Right lobe of liver (tissue), 4 donors: ENCODE results near the gene FLNA.

ENCODE experiments used
- POLR2A ChIP-seq: fragments of 450-650 bp; IDR thresholded peaks from one replicate; pipeline ENCODE4 v1.6.1; 2017; ENCODE audit warnings: antibody characterized with exemption, mild to moderate bottlenecking
- TF ChIP-seq, protein P1 (sequence below), 4 donors: fragments of 200-600 bp in 3 of 4; fragments of 450-650 bp in 1 of 4; IDR thresholded peaks; one replicate each; pipeline versions ENCODE4 v1.5.1 to v1.8.0; 2016 to 2022; ENCODE audit warnings: antibody characterized with exemption in 4 of 4, mild to moderate bottlenecking in 2 of 4
- donor health status: DM: no; HTN: no; CAD: no.
- donor health status: DM: no; HTN: no; CAD: no.
- donor health status: DM: no; HTN: yes; CAD: no.

DNA sequence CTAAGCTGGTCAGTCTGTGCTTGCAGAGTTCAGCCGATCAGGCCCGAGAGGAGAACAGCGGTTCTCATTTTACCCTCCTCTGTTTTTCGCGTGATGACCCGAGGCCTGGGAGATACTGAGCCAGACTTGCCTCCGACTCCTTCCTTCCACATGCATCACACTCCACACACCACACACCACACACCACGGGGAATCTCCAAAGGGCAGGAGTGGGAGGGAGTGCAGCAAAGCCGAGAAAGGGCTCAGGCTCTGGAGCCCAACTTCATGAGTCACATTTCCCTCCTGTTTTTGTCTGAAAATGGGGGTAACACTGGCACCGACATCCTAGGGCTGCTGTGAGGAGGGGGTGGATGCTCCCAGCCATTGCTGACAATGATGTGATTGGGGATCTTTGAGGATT is 39.9 kb downstream of the FLNA start:
- TF ChIP-seq, protein P1, sequence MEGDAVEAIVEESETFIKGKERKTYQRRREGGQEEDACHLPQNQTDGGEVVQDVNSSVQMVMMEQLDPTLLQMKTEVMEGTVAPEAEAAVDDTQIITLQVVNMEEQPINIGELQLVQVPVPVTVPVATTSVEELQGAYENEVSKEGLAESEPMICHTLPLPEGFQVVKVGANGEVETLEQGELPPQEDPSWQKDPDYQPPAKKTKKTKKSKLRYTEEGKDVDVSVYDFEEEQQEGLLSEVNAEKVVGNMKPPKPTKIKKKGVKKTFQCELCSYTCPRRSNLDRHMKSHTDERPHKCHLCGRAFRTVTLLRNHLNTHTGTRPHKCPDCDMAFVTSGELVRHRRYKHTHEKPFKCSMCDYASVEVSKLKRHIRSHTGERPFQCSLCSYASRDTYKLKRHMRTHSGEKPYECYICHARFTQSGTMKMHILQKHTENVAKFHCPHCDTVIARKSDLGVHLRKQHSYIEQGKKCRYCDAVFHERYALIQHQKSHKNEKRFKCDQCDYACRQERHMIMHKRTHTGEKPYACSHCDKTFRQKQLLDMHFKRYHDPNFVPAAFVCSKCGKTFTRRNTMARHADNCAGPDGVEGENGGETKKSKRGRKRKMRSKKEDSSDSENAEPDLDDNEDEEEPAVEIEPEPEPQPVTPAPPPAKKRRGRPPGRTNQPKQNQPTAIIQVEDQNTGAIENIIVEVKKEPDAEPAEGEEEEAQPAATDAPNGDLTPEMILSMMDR (IDR thresholded peaks at IDR 0.05) = no peak
- TF ChIP-seq POLR2A = no peak
